ENCODE data around the gene WIPF1.

WIPF1 gene, protein sequence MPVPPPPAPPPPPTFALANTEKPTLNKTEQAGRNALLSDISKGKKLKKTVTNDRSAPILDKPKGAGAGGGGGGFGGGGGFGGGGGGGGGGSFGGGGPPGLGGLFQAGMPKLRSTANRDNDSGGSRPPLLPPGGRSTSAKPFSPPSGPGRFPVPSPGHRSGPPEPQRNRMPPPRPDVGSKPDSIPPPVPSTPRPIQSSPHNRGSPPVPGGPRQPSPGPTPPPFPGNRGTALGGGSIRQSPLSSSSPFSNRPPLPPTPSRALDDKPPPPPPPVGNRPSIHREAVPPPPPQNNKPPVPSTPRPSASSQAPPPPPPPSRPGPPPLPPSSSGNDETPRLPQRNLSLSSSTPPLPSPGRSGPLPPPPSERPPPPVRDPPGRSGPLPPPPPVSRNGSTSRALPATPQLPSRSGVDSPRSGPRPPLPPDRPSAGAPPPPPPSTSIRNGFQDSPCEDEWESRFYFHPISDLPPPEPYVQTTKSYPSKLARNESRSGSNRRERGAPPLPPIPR

DNA sequence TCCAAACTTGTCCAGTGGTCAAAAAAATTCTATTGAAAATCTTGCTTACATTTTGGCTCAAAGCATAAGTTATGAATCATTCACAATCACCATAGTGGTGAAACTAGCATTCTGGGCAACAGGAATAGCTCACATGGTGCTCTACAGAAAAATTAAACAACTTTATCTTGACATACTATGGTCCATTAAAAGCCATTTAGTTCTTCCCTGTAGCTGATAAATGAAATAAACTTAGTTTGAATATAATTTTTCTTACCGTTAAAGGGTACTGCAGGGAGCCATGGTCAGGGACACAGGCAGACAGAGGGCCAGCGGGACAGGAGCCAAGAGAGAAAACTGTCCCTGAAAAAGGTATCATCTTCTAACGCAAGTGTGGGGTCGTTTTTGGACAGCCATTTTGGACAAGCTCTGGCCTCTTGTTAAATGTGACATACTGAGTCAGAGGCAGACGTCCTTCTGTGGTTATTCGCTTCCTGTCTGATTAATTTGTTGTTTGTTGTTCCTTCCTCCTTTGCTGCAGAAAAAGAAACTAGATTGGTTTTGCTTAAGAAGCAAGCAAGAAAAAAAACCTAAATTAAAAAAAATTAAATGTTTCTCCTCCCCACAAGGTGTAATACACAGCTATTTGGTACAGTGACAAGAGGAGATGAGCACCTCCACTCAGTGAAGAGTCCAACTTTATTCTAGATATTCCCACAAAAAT lies at the start of gene WIPF1:
Gene WIPF1, minus strand, starts transcription at position 460 of the 703 bp plus-strand sequence. CDS start 12,231 bp downstream, outside the sequence.
- DNase-seq: no peak

DNA sequence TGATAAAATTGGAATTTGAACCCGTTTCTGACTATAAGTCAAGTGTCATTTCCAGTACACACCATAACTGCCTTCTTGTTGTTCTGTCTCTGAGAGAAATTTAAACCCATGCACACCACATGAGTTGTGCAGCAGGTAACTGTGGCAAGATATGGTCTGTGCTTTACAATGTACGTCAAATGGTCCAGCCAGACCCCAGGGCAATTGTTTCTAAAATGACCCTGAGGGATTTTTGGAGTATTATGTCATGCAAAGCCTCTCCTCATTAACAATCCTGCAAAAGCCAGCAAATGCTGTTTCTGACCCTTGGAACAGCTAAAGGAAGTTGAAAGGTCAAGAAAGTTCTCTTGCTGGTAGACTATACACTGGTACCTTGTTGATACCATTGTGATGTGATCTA lies 47.7 kb upstream of the WIPF1 start:
- no peak for DNase-seq

DNA sequence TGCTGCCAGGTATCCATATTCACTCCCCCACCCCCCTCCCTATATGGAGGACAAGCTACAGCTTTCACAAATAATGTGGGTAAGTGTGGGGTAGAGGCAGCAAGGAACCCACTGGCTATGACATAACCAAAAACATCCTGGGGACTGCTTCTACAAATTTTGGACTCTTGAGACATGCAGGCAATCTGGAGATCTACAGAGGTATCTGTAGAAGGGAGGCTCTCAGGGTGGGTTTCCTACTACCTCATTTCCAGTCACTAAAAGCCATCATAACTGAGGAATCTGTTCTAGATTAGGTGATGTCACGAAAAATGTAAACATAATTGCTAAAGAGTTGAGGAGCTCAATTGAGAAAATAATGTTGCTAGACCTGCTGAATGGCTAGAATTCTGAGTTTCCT lies 46.8 kb upstream of the WIPF1 start:
- DNase-seq: no peak

DNA sequence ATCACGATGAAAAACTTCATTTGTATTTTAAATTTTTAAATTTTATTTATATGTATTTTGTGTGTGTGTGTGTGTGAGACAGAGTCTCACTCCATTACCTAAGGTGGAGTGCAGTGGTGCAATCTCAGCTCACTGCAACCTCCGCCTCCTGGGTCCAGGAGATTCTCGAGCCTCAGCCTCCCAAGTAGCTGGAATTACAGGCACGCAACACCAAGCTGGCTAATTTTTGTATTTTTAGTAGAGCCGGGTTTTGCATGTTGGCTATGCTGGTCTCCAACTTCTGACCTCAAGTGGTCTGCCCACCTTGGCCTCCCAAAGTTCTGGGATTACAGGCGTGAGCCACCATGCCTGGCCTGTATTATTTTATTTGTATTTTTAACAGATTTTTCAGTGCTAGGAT lies 45.8 kb upstream of the WIPF1 start:
- no peak for DNase-seq

DNA sequence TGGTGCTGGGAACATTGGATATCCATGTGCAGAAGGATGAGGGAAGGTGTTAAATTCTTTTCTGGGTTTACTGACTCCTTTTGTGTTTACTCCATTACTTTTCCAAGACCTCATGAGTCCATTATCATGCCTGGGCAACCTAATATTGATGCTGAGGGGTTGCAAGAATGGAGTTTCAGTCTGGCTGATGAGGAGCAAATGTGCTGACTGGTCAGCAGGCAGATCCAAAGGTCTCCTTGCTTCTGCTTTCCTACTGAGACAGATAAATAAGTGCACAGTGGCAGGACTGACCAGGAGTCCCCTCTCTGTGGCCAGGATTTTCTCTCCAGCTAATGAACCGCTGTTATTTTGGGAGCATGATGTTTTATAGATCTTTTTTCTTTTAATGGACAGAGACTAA lies 43.6 kb upstream of the WIPF1 start:
- DNase-seq: no peak

DNA sequence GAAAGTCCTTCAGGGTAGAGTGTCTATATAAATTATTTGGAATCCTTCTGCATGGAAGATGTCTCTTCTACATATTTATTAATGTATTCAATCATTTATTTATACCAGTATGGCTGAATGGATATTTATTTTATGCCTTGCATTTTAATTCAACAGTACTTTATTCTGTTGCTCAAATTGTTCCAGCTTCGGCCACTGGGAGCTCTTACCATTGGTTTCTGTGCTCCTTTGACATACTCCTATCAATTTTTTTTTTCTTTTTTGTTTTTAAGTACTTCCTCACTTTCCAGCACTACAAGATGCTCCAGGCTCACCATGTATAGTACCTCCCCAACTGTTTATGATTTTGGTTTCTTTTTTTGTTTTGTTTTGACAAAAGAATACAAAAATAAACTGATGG lies 39.4 kb upstream of the WIPF1 start:
- DNase-seq: no peak

DNA sequence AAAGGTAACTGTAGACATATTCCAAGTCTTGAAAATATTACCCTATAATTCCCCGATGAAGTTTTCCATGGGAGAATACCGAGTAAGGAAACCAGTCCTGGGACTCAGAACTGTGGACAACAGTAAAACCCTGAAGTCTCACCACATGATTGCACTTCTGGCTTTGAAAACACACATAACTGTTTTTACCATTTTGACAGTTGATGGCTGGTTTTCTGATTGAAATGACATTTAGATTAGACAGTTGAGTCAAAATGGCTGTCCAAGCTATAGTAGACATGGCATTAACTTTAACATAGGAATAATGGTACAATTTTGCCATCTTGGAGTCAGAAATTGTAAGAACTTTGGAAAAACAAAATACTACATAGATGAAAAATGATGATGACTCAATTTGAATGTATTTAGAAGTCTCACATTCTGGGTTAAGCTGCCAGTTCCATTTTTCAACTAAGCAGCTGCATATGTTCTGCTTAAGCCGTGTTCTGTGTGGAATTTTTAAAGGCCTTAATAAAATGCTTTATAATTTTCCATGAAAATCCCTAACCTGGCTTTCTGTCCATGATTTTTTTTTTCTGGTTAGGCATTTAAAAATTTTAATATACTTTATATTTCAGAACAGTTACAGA lies 38.3 kb upstream of the WIPF1 start:
- DNase-seq: no peak

DNA sequence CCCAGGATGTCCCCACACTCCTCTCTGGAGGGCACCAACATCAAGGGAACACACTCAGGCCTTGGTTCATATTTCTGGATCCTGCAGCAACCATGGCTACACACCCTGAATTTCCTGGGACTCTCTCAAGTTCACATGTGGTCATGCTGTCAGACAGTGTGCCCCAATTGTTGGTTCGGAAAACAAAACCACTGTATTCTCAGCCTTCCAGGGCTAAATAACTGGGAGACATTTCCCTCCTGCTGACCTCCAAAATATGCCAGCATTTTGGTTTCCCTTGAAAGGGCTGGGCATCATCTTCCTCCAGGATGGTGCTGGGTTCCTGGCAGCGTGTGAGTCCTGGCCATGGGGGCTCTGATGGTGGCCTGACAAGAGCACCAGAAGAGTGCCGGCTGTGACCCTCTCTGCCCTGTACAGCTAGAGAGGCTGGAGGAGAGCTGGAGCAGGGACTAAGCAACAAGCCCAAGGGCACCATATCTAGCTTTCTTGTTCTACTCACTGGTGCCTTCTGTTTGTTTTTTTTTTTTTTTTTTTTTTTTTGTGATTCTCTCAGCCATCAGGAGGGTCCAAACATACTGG lies 37.5 kb upstream of the WIPF1 start:
- DNase-seq: no peak

DNA sequence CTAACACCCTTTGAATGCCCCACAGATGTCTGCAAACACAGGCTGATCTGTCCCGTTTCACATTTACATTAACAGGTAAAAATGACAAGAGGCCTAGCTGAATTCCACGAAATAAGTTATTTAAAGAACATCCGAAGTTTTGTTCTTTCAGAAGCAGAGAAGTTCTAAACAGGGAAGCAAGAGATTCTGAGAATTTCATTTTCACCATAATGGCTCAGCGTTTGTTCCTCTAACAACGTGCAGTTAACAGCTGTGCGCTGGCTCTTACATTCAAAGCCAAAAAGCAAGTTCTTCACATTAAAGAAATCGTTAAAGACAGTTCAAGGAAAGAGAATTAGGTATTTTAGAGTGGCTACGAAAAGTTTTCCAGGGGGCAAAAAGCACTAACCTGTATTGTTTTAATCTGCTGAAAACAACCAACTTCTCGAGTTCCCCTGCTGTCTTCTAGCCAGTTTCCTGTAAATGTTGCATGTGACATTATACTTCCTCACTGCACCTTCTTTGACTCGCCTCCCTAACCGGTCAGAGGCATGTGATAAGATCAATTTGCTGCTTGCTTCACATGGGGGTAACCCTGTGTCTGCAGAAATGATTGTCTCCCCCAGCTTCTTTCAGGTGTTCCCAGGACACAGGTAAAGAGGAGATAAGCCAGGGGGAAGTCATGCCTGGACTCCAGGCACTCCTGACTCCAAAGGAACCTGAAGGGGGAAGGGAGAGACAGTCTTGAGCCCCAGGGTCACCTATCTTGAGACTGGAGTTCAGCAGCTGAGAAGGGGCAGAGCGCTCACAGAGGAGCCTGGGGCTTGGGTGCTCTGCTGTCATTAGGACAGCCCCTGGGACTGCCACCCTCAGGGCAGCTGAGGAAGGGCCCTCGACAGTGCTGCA lies 36.8 kb upstream of the WIPF1 start:
- no peak for DNase-seq

DNA sequence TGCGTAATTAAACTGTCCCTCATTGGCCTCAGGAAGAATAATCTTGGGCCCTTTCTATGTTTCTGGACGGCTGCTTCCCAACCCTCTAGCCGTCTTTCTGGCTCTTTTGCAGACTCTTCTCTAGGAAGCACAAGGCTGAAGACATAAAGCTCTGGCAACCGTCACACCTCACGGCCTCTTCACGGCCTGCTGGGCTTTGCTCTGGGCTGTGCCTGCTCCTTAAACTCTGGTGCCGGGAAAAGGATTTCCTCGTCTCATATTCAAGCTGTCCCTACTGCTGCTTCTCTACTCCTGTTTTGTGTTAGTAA lies 36.0 kb upstream of the WIPF1 start:
- DNase-seq: no peak

DNA sequence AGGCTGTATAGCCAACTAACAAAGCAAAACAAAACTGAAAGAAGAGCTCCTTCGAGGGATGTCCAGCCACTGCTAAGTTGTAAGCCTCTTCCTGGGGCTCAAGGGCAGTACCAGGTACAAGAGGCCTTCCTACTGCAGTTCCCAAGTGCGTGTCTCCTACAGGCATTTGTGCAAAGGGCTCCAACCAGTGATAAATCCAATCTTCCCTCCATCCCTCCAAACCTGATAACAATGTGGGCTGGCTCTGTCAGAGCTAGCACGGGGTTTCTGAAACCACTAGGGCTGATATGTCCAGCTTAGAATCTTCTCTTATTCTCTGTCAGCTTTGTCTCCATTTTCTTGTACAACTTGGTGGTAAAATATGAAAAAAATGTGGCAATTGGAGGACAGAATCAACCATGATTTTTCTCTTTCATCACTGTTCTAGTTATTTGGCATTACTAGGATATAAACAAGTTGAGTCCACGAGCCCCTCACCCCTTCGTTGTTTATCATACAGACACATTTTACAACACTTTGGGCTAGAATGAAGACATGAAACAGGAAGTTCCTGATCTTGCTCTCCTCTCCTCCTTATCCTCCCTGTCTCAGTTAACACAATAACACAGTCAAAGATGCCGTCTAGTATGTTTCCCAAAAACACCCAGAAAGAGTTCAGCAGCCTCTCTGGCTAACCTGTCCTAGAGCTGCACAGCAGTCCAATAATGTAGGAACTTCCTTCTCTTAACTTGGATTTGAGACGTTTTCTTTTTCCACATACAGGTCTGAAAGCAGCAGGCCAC lies 35.4 kb upstream of the WIPF1 start:
- no peak for DNase-seq

DNA sequence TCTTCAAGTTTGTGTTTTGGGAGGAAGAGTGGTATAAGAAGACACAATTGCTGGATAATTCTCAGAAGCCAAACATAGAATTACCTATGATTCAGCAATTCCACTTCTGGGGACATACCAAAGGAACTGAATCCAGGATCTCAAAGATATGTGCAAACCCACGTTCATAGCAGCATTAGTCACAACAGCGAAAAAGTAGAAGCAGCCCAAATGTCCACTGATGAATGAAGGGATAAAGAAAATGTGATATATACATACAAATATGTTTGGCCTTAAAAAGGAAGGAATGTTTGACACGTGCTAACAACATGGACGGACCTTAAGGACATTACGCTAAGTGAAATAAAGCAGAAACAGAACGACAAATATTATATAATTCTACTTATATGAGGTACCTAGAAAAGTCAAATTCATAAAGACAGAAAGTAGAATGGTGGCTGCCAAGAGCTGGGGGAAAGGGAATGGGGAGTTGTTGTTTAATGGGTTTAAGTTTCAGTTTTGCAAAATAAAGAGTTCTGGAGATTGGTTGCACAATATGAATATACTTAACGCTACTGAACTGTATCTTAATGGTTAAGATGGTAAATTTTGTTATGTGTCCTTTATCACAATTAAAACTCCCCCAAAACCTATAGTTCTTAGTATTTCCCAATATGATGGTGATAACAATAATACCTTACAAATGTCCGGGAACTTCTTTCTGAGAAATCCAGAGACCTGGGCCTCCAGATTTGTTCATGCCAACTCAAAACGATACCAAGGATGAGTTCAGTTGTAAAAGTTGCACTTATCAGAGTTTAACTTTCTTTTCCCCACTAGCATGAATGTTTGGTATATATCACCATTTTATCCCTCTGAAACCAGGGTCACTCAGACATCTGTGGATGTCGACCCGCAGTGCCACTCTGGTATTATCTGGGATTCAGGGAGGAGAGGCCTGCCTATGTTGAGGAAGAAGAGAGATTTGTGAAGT lies 33.7 kb upstream of the WIPF1 start:
- DNase-seq: no peak

DNA sequence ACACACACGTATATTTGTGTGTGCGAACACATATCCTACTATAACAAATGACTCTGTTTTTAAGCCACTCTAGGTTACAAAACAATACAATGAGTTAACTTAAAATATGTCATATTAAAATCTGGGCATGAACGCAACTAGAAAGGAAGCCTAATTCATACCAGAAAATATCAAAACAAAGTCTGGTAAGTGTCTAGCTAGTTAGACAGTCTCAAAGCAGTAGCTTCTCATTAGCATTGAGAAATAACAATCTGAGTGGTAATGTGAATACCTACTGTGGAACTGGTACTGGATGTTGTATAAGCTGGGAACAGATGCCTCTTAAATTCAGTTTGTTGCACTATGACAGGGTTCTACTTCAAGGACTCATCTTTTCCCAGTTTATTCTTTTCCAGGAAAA lies 32.5 kb upstream of the WIPF1 start:
- no peak for DNase-seq

DNA sequence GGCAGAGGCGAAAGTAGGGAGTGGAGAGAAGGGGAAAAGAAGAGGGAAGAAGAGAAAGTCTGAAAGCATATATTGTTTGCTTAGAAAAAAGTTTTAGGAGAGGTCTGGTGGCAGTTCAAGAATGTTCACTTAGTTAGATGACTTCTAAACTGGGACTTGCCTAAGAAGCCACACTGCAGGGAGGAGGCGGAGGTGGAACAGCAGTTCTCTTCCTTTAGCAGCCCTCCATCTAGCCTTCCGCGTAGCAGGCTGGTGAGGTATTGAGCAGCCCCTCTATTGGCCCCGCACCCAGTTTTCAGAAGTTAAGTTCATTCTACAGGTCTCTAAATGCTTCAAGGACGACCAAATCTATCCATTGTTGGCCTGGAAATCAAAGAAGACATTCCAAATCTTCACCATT lies 31.9 kb upstream of the WIPF1 start:
- no peak for DNase-seq

DNA sequence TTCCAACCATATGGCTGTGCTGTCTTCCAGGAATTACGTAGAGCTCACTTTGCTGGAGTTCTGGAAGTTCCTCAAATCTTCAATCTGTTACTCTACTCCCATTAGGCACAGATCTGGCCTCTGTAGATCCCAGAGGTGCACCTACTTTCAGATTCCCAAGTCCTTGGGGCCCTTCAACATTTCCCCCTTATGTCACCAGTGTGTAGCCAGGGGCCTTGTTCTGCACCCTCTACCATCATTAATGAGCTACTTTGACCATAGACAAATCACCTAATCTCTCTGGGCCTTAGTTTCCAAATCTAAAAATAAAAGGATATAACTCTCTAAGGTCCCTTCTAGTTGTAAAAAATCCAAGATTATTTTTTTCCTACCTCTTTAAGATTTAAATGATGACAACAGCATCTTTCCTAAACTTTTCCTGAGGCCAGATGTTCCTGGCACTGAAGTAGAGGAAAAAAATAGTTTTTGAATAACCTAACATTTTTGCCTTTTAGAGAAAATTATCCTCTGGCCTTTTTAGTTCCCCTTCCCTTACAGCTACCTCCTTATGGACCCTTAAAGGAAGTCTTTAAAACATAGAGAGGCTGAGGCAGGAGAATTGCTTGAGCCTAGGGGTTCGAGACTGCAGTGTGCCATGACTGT lies 31.0 kb upstream of the WIPF1 start:
- no peak for DNase-seq

DNA sequence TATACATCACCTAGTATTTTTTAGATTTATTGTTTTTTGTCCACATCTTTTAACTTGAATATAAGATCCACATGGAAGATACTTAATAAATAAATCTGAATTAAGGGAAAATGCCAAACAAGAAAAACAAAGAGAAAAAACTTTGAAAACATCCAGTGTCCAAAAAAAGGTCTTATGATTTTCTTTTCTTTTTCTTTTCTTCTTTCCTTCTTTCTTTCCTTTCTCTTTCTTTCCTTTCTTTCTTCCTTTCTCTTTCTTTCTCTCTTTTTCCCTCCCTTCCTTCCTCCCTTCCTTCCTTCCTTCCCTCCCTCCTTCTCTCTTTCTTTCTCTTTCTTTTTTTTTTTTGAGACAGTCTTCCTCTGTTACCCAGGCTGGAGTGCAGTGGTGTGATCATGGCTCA lies 29.6 kb upstream of the WIPF1 start:
- DNase-seq: no peak

DNA sequence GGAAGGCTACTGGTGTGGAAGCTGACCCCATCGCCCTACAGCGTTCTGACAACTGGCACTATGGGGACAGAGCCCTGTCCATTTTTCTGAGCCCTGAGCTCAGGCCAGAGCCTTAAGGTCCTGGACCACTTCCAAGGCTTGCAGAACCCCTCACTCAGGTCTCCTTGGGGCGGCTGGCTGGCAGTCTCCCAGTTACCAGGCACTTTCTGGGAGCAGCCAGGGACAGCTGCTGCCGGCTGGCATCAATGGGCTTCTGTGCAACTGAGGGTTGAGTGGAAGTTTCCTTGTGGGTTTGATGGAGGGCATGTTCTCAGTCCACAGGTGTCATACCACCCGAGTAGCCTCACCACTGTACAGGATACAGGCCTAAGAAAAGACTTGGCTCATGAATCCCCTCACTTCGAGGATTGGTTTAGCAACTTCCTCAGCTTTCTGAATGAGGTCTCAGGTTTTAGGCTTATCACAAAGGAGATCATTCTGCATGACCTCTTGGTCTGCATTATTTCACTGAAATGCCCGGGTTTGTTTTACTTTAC lies 27.4 kb upstream of the WIPF1 start:
- no peak for DNase-seq

DNA sequence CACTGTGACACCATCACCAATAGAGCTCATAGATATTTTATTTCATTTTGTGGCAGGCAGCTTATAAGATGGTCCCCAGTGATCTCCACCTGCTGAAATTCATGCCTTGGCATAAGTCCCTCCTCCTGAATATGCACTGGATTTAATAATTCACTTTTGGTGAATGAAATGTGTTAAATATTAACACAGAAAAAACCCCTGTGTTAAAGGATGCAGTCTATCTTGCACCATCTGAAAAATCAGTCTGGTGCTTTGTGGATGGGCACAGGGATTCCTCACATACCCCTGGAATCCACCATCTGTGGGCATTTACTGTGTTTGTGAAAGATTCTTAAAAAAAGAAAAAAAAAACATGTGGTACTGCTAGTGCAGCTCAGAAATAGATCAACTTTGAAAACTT lies 26.1 kb upstream of the WIPF1 start:
- DNase-seq: no peak

DNA sequence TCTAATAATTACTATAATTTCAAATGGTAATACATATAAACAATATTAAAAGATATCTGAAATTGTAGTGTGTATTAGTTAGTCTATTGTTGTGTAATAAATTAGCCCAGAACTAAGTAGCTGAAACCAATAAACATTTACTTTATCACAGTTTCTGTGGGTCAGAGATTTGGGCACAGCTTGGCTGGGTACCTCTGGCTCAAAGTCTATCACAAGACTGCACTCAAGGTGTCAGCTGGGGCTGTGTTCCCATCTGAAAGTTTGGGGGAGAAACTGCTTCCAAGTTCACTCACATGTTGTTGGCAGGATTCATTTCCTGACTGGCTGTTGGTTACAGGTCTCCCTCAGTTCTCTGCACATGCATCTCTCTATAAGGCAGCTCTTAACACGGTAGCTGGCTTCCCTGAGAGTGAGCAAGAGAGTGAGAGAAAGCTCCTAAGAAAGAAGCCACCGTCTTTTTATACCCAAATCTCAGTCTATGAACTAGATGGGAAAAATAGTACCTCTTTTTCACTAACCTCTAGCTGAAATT lies 25.6 kb upstream of the WIPF1 start:
- no peak for DNase-seq

DNA sequence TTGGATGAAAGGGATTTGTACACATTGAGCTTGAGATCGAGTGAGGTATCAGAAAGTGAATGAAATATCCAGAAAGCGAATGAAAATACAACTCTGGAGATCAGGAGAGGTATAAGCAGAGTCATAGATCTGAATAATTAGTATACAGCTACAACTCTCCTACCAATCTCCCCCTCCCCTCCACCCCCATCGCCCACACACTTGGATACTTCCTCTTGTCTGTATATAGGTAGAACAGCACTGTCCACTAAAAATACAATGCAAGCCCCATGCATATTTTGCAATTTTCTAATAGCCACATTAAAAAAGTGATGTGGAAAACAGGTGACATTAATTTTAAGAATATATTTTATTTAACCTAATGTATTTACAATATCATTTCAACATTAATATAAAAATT lies 23.7 kb upstream of the WIPF1 start:
- no peak for DNase-seq
